Liver (tissue), 9 donors: Measurements from ENCODE around the gene ARHGEF3. TPM values are rescaled to one million over a fixed set of nuclear protein-coding genes. Genes with fewer than 3 reads are reported as not detected.
"Not testable (repeated sequence)": the region's sequence is repeated elsewhere in the genome, so short reads cannot be mapped to it uniquely, and the experiment has no call there.

ENCODE experiments used
- DNase-seq: peaks from one replicate; pipeline ENCODE4 v3.0.0-alpha.2; 2017; ENCODE audit warnings: low spot score
- H3K27ac ChIP-seq, 2 donors: one replicate each; pipeline ENCODE4 v1.7.0; 2013; ENCODE audit warnings: inconsistent platforms in 2 of 2, low read length in 2 of 2, control low read depth in 1 of 2, low read depth in 1 of 2, mild to moderate bottlenecking in 1 of 2
- H3K27me3 ChIP-seq, 4 donors: one replicate each; pipeline versions ENCODE4 v1.6.1 to v1.7.0; 2013; ENCODE audit warnings: low read length in 3 of 4, inconsistent platforms in 1 of 4, mild to moderate bottlenecking in 1 of 4, moderate library complexity in 1 of 4; ENCODE audit not compliant: control insufficient read depth in 4 of 4, insufficient read depth in 4 of 4
- H3K36me3 ChIP-seq, 4 donors: one replicate each; pipeline versions ENCODE4 v1.6.1 to v1.7.0; 2013; ENCODE audit warnings: low read length in 3 of 4, mild to moderate bottlenecking in 3 of 4, low read depth in 1 of 4, moderate library complexity in 1 of 4; ENCODE audit not compliant: control insufficient read depth in 4 of 4, insufficient read depth in 3 of 4
- H3K4me1 ChIP-seq, 4 donors: one replicate each; pipeline versions ENCODE4 v1.6.1 to v1.7.0; 2013; ENCODE audit warnings: low read length in 3 of 4, mild to moderate bottlenecking in 3 of 4, moderate library complexity in 1 of 4; ENCODE audit not compliant: control insufficient read depth in 4 of 4, insufficient read depth in 4 of 4
- H3K4me3 ChIP-seq, 3 donors: one replicate each; pipeline versions ENCODE4 v1.6.1 to v1.7.0; 2013; ENCODE audit warnings: low read length in 3 of 3, control low read depth in 1 of 3, low read depth in 1 of 3, mild to moderate bottlenecking in 1 of 3
- H3K9ac ChIP-seq, 2 donors: one replicate each; pipeline ENCODE4 v1.7.0; 2013; ENCODE audit warnings: low read length in 2 of 2, mild to moderate bottlenecking in 2 of 2, moderate library complexity in 2 of 2, control low read depth in 1 of 2, low read depth in 1 of 2
- H3K9me3 ChIP-seq, 4 donors: one replicate each; pipeline versions ENCODE4 v1.6.1 to v1.7.0; 2013; ENCODE audit warnings: low read length in 3 of 4; ENCODE audit not compliant: control insufficient read depth in 4 of 4
- ATF3 ChIP-seq: IDR thresholded peaks from 2 replicates; pipeline ENCODE4 v1.6.1; 2016; ENCODE audit warnings: antibody characterized with exemption
- CTCF ChIP-seq: fragments of 150-350 bp; IDR thresholded peaks from 2 replicates; pipeline ENCODE4 v1.5.1; 2017; ENCODE audit warnings: improper control_type of control experiment, low read depth, low read length; ENCODE audit not compliant: missing input control
- EGR1 ChIP-seq, 2 donors: IDR thresholded peaks; 2 replicates each; pipeline ENCODE4 v1.6.1; 2016 to 2018; ENCODE audit warnings: antibody characterized with exemption in 2 of 2, low read depth in 2 of 2
- FOXA1 ChIP-seq: IDR thresholded peaks from 2 replicates; pipeline ENCODE4 v1.6.1; 2016; ENCODE audit warnings: antibody characterized with exemption
- FOXA2 ChIP-seq: IDR thresholded peaks from 2 replicates; pipeline ENCODE4 v1.6.1; 2016; ENCODE audit warnings: antibody characterized with exemption
- GABPA ChIP-seq, 2 donors: IDR thresholded peaks in 1 of 2; conservative IDR thresholded peaks in 1 of 2; 2 replicates each; pipeline ENCODE4 v1.6.1; 2016; ENCODE audit warnings: antibody characterized with exemption in 2 of 2, mild to moderate bottlenecking in 1 of 2, moderate library complexity in 1 of 2
- HNF4A ChIP-seq, 2 donors: conservative IDR thresholded peaks; 2 replicates each; pipeline ENCODE4 v1.6.1; 2016; ENCODE audit warnings: antibody characterized with exemption in 2 of 2, mild to moderate bottlenecking in 2 of 2
- JUND ChIP-seq, 2 donors: IDR thresholded peaks; 2 replicates each; pipeline ENCODE4 v1.6.1; 2016; ENCODE audit warnings: antibody characterized with exemption in 2 of 2
- NR2F2 ChIP-seq: IDR thresholded peaks from 2 replicates; pipeline ENCODE4 v1.6.1; 2016; ENCODE audit warnings: antibody characterized with exemption
- RAD21 ChIP-seq, 2 donors: IDR thresholded peaks; 2 replicates each; pipeline ENCODE4 v1.6.1; 2016; ENCODE audit warnings: antibody characterized with exemption in 2 of 2, mild to moderate bottlenecking in 2 of 2
- REST ChIP-seq: IDR thresholded peaks from 2 replicates; pipeline ENCODE4 v1.6.1; 2016; ENCODE audit warnings: antibody characterized with exemption, mild to moderate bottlenecking
- RXRA ChIP-seq, 2 donors: IDR thresholded peaks; 2 replicates each; pipeline ENCODE4 v1.6.1; 2017 to 2018; ENCODE audit warnings: antibody characterized with exemption in 2 of 2, mild to moderate bottlenecking in 1 of 2
- SP1 ChIP-seq: IDR thresholded peaks from 2 replicates; pipeline ENCODE4 v1.6.1; 2018; ENCODE audit warnings: antibody characterized with exemption, mild to moderate bottlenecking
- TAF1 ChIP-seq: conservative IDR thresholded peaks from 2 replicates; pipeline ENCODE4 v1.6.1; 2016; ENCODE audit warnings: antibody characterized with exemption, mild to moderate bottlenecking
- YY1 ChIP-seq: IDR thresholded peaks from 2 replicates; pipeline ENCODE4 v1.6.1; 2016; ENCODE audit warnings: antibody characterized with exemption, mild to moderate bottlenecking
- WGBS: extraction: QIAGEN DNeasy Blood & Tissue Kit; methylation state at CpG from one replicate; pipeline ENCODE4 v1.1.7; 2013; 5-methylcytosine and 5-hydroxymethylcytosine counted together
- polyA plus RNA-seq, 2 donors: library from polyadenylated mRNA; stranded (reverse) in 1 of 2; unstranded in 1 of 2; fragments of 200-250 nt in 1 of 2; fragments of >200 nt in 1 of 2; fragmentation: Nextera tagmentation in 1 of 2; extraction: Ambion mirVana in 1 of 2; gene quantifications; one replicate each; pipeline versions ENCODE4 v1.2.1 to v1.2.3, GENCODE V29; 2013 to 2015
- total RNA-seq, 2 donors: library from RNA; depleted of rRNA; stranded (reverse); fragments of >200 nt; gene quantifications; one replicate each; pipeline ENCODE4 v1.2.3, GENCODE V29; 2014
- TF ChIP-seq, protein P1 (sequence below): IDR thresholded peaks from 2 replicates; pipeline ENCODE4 v1.6.1; 2016; ENCODE audit warnings: antibody characterized with exemption
- TF ChIP-seq, protein P2 (sequence below): IDR thresholded peaks from 2 replicates; pipeline ENCODE4 v1.6.1; 2016; ENCODE audit warnings: antibody characterized with exemption
- donor health status: healthy.
- donor health status: healthy.
- donor health status: healthy.
- donor health status: healthy.
- donor health status: healthy.

ARHGEF3 gene
- total and polyA plus RNA-seq, 4 donors: 1.6 to 7.9 (median 2.0) TPM

DNA sequence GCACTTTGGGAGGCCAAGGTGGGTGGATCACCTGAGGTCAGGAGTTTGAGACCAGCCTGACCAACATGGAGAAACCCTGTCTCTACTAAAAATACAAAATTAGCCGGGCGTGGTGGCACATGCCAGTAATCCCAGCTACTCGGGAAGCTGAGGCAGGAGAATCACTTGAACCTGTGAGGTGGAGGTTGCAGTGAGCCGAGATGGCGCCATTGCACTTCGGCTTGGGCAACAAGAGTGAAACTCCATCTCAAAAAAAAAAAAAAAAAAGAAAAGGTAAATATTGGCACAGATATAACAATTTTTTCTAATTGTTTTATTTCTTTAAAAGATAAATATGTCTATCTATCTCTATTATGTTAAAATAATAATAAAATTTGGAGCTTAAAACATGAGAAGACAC lies 94.3 kb downstream of the ARHGEF3 start:
- not testable (repeated sequence) for H3K27ac ChIP-seq, H3K27me3 ChIP-seq, H3K9ac ChIP-seq, H3K4me1 ChIP-seq, H3K9me3 ChIP-seq, H3K36me3 ChIP-seq, H3K4me3 ChIP-seq, DNase-seq
- peak in 1 of 2 donors; percentile 19 for TF ChIP-seq RAD21 (IDR thresholded peaks at IDR 0.05)
- WGBS: 81% methylated on average over 6 of the region's 6 CpGs

GRCh38 chr3:56706629-56707028 lies 95.1 kb downstream of the ARHGEF3 start:
- Histone ChIP-seq H3K4me1 (no peaks in the 10 kb centered on the region), H3K27me3 (peaks cover 0 to under 1% (median 0%) of the 10 kb centered on the region in 4 donors), H3K4me3 (no peak overlapping the region), H3K27ac (no peak overlapping the region), H3K36me3 (no peaks in the 10 kb centered on the region), H3K9me3 (no peaks in the 10 kb centered on the region), H3K9ac (no peak overlapping the region)
- no peak for DNase-seq
- TF ChIP-seq FOXA1: no peak
- TF ChIP-seq YY1: no peak
- TF ChIP-seq TAF1: no peak
- no peak for TF ChIP-seq GABPA (IDR thresholded peaks at IDR 0.05 in 1 of 2, conservative IDR thresholded peaks at IDR 0.05 in 1 of 2)
- no peak for TF ChIP-seq FOXA2
- no peak for TF ChIP-seq JUND (IDR thresholded peaks at IDR 0.05)
- TF ChIP-seq EGR1 (IDR thresholded peaks at IDR 0.05; ENCODE audit: low read depth in 2 of 2): no peak
- TF ChIP-seq CTCF: no peak
- no peak for TF ChIP-seq RXRA (IDR thresholded peaks at IDR 0.05)
- no peak for TF ChIP-seq REST
- no peak for TF ChIP-seq HNF4A (conservative IDR thresholded peaks at IDR 0.05)
- TF ChIP-seq NR2F2: no peak

- no peak overlapping the region for H3K4me3 ChIP-seq
- no peaks in the 10 kb centered on the region for H3K9me3 ChIP-seq
- no peaks in the 10 kb centered on the region for H3K36me3 ChIP-seq
- 83% methylated on average over 3 of the region's 3 CpGs for WGBS
- H3K27ac ChIP-seq: no peak overlapping the region
- no peaks in the 10 kb centered on the region for H3K27me3 ChIP-seq
- no peak for DNase-seq
- no peak overlapping the region for H3K9ac ChIP-seq
- H3K4me1 ChIP-seq: no peaks in the 10 kb centered on the region
- TF ChIP-seq NR2F2: no peak
- no peak for TF ChIP-seq GABPA (IDR thresholded peaks at IDR 0.05 in 1 of 2, conservative IDR thresholded peaks at IDR 0.05 in 1 of 2)
- TF ChIP-seq FOXA2: no peak
- TF ChIP-seq, protein P1, sequence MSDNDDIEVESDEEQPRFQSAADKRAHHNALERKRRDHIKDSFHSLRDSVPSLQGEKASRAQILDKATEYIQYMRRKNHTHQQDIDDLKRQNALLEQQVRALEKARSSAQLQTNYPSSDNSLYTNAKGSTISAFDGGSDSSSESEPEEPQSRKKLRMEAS: no peak
- TF ChIP-seq, protein P2, sequence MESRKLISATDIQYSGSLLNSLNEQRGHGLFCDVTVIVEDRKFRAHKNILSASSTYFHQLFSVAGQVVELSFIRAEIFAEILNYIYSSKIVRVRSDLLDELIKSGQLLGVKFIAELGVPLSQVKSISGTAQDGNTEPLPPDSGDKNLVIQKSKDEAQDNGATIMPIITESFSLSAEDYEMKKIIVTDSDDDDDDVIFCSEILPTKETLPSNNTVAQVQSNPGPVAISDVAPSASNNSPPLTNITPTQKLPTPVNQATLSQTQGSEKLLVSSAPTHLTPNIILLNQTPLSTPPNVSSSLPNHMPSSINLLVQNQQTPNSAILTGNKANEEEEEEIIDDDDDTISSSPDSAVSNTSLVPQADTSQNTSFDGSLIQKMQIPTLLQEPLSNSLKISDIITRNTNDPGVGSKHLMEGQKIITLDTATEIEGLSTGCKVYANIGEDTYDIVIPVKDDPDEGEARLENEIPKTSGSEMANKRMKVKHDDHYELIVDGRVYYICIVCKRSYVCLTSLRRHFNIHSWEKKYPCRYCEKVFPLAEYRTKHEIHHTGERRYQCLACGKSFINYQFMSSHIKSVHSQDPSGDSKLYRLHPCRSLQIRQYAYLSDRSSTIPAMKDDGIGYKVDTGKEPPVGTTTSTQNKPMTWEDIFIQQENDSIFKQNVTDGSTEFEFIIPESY: no peak
- no peak for TF ChIP-seq EGR1 (IDR thresholded peaks at IDR 0.05; ENCODE audit: low read depth in 2 of 2)
- TF ChIP-seq TAF1: no peak
- no peak for TF ChIP-seq FOXA1
- TF ChIP-seq HNF4A (conservative IDR thresholded peaks at IDR 0.05): no peak
- TF ChIP-seq JUND (IDR thresholded peaks at IDR 0.05): no peak
- TF ChIP-seq SP1: no peak
- no peak for TF ChIP-seq ATF3
- TF ChIP-seq REST: no peak
- TF ChIP-seq YY1: no peak
Observed at GRCh38 chr3:56704706-56705105, 97.0 kb downstream of the ARHGEF3 start.
